ENCODE data around the gene C21orf91. TPM values are rescaled to one million over a fixed set of nuclear protein-coding genes. Genes with fewer than 3 reads are reported as not detected.

C21orf91 gene
- polyA plus RNA-seq, 2 of the 4 experiments (the other 2 are of a cell fraction) = 1.9 to 5.5 TPM

DNA sequence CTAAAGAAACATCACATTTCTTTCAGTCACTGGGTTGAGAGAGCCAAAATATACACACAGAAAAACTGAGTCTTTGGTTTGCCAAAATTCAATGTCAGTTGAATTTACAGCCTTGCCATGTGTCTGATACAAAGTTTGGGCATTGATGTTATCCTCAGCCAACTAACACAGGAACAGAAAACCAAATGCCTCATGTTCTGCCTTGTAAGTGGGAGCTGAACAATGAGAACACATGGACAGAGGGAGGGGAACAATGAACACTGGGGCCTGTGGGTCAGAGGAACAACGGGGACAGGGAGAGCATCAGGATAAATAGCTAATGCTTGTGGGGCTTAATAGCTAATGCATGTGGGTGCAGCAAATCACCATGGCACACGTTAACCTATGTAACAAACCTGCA, 39.6 kb upstream of the C21orf91 start:
- H3K4me3 ChIP-seq = no peak overlapping the region
- no peak overlapping the region for H3K4me2 ChIP-seq
- 7% methylated on average over 2 of the region's 2 CpGs for WGBS (ENCODE audit: missing lambda C conversion rate)
- no peak overlapping the region for H3K27ac ChIP-seq
- ATAC-seq (no peak), DNase-seq (ENCODE audit: low read depth in 1 of 2, low spot score in 1 of 2) (no peak), FAIRE-seq (no peak)
- ChIA-PET CTCF (no interaction called here), POLR2A (no interaction called here)
- no peaks in the 10 kb centered on the region for H3K9me3 ChIP-seq
- TF ChIP-seq, protein P1, sequence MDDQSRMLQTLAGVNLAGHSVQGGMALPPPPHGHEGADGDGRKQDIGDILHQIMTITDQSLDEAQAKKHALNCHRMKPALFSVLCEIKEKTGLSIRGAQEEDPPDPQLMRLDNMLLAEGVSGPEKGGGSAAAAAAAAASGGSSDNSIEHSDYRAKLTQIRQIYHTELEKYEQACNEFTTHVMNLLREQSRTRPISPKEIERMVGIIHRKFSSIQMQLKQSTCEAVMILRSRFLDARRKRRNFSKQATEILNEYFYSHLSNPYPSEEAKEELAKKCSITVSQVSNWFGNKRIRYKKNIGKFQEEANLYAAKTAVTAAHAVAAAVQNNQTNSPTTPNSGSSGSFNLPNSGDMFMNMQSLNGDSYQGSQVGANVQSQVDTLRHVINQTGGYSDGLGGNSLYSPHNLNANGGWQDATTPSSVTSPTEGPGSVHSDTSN (IDR thresholded peaks at IDR 0.05) = no peak
- TF ChIP-seq EHMT2 (IDR thresholded peaks at IDR 0.05; ENCODE audit: low read depth) = no peak
- TF ChIP-seq ZSCAN20 (CRISPR knock-in tag; IDR thresholded peaks at IDR 0.05) = no peak
- TF ChIP-seq NR3C1 (IDR thresholded peaks at IDR 0.05) = no peak
- no peak for TF ChIP-seq NFE2L2 (conservative IDR thresholded peaks at IDR 0.05; ENCODE audit: low read length)
- TF ChIP-seq CBX8 (IDR thresholded peaks at IDR 0.05) = no peak
- H3K4me1 ChIP-seq = no peaks in the 10 kb centered on the region

DNA sequence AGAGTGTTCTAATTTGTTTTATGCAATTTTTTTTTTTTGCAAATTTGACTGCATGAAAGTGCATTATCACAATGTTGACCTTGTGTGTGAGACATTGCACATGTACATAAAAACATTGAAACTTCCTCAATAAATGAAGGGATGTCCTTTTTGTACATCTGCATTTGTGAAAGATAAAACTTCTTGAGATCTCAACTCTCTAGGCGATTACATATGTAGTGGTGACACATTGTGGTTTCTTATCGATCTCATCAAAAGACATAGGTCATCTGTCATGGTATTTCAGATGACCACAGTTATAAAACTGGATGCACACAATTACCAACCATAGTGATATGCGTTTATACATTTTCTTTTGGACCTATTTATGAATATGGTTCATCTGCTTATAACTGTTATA, 35.6 kb upstream of the C21orf91 start:
- no peak overlapping the region for H3K4me3 ChIP-seq
- 4% methylated on average over 3 of the region's 3 CpGs for WGBS (ENCODE audit: missing lambda C conversion rate)
- ATAC-seq = no peak
- H3K27ac ChIP-seq = no peak overlapping the region
- DNase-seq (ENCODE audit: low read depth in 1 of 2, low spot score in 1 of 2) = no peak
- FAIRE-seq = no peak
- ChIA-PET CTCF (no interaction called here), POLR2A (no interaction called here)
- H3K4me2 ChIP-seq = no peak overlapping the region
- no peaks in the 10 kb centered on the region for H3K9me3 ChIP-seq
- TF ChIP-seq HOXB5 (CRISPR knock-in tag; IDR thresholded peaks at IDR 0.05) (no peak), ZC3H11A (IDR thresholded peaks at IDR 0.05) (no peak), FOSL2 (IDR thresholded peaks at IDR 0.05) (no peak), FOSL2 (CRISPR knock-in tag; IDR thresholded peaks at IDR 0.05) (no peak), FOXS1 (CRISPR knock-in tag; IDR thresholded peaks at IDR 0.05) (no peak), HDAC2 (IDR thresholded peaks at IDR 0.05) (no peak), TFCP2L1 (CRISPR knock-in tag; IDR thresholded peaks at IDR 0.05) (no peak), POLR2AphosphoS2 (conservative IDR thresholded peaks at IDR 0.05; ENCODE audit: low read length) (no peak), MAFK (IDR thresholded peaks at IDR 0.05; ENCODE audit: partially characterized antibody) (no peak), CEBPB (IDR thresholded peaks at IDR 0.05) (no peak)
- TF ChIP-seq, protein P2, sequence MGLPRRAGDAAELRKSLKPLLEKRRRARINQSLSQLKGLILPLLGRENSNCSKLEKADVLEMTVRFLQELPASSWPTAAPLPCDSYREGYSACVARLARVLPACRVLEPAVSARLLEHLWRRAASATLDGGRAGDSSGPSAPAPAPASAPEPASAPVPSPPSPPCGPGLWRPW (IDR thresholded peaks at IDR 0.05) = no peak
- TF ChIP-seq, protein P3, sequence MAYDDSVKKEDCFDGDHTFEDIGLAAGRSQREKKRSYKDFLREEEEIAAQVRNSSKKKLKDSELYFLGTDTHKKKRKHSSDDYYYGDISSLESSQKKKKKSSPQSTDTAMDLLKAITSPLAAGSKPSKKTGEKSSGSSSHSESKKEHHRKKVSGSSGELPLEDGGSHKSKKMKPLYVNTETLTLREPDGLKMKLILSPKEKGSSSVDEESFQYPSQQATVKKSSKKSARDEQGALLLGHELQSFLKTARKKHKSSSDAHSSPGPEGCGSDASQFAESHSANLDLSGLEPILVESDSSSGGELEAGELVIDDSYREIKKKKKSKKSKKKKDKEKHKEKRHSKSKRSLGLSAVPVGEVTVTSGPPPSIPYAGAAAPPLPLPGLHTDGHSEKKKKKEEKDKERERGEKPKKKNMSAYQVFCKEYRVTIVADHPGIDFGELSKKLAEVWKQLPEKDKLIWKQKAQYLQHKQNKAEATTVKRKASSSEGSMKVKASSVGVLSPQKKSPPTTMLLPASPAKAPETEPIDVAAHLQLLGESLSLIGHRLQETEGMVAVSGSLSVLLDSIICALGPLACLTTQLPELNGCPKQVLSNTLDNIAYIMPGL (CRISPR knock-in tag; IDR thresholded peaks at IDR 0.05; ENCODE audit: borderline replicate concordance) = no peak
- TF ChIP-seq, protein P4, sequence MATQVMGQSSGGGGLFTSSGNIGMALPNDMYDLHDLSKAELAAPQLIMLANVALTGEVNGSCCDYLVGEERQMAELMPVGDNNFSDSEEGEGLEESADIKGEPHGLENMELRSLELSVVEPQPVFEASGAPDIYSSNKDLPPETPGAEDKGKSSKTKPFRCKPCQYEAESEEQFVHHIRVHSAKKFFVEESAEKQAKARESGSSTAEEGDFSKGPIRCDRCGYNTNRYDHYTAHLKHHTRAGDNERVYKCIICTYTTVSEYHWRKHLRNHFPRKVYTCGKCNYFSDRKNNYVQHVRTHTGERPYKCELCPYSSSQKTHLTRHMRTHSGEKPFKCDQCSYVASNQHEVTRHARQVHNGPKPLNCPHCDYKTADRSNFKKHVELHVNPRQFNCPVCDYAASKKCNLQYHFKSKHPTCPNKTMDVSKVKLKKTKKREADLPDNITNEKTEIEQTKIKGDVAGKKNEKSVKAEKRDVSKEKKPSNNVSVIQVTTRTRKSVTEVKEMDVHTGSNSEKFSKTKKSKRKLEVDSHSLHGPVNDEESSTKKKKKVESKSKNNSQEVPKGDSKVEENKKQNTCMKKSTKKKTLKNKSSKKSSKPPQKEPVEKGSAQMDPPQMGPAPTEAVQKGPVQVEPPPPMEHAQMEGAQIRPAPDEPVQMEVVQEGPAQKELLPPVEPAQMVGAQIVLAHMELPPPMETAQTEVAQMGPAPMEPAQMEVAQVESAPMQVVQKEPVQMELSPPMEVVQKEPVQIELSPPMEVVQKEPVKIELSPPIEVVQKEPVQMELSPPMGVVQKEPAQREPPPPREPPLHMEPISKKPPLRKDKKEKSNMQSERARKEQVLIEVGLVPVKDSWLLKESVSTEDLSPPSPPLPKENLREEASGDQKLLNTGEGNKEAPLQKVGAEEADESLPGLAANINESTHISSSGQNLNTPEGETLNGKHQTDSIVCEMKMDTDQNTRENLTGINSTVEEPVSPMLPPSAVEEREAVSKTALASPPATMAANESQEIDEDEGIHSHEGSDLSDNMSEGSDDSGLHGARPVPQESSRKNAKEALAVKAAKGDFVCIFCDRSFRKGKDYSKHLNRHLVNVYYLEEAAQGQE (IDR thresholded peaks at IDR 0.05) = no peak
- H3K4me1 ChIP-seq = no peaks in the 10 kb centered on the region

All from A549 (cell line).